ENCODE data around the gene NCEH1.

GRCh38 chr3:172666873-172667694 is 43.8 kb downstream of the NCEH1 start:
- TF ChIP-seq CTCF (conservative IDR thresholded peaks at IDR 0.05) (peak; percentile 94), EZH2 (IDR thresholded peaks at IDR 0.05; ENCODE audit: low read depth) (no peak)
